Measurements from ENCODE around the gene WDCP.
"Not testable (repeated sequence)": the region's sequence is repeated elsewhere in the genome, so short reads cannot be mapped to it uniquely, and the experiment has no call there.

Gene WDCP

GRCh38 chr2:24017711-24018110 is 29.5 kb downstream of the WDCP start:
- Mint-ChIP-seq H3K27me3 (peaks cover 5% of the 10 kb centered on the region), H3K36me3 (peaks cover 1% of the 10 kb centered on the region), H3K27ac (no peak overlapping the region), H3K9me3 (no peaks in the 10 kb centered on the region), H3K4me3 (no peak overlapping the region), H3K4me1 (no peaks in the 10 kb centered on the region)

- Mint-ChIP-seq H3K4me3 (no peak overlapping the region), H3K4me1 (no peaks in the 10 kb centered on the region), H3K9me3 (no peaks in the 10 kb centered on the region), H3K36me3 (no peaks in the 10 kb centered on the region), H3K27ac (no peak overlapping the region), H3K27me3 (peaks cover 8% of the 10 kb centered on the region)
Observed at GRCh38 chr2:24016853-24017703, 30.1 kb downstream of the WDCP start.

- Mint-ChIP-seq H3K36me3 (no peaks in the 10 kb centered on the region), H3K4me1 (peaks cover 2% of the 10 kb centered on the region), H3K27ac (no peak overlapping the region), H3K9me3 (no peaks in the 10 kb centered on the region), H3K4me3 (no peak overlapping the region), H3K27me3 (peaks cover 15% of the 10 kb centered on the region)
Observed at GRCh38 chr2:24016376-24016761, 30.8 kb downstream of the WDCP start.

- H3K27me3 Mint-ChIP-seq: peaks cover 21% of the 10 kb centered on the region
- no peak overlapping the region for H3K4me3 Mint-ChIP-seq
- no peaks in the 10 kb centered on the region for H3K36me3 Mint-ChIP-seq
- no peaks in the 10 kb centered on the region for H3K9me3 Mint-ChIP-seq
- H3K27ac Mint-ChIP-seq: no peak overlapping the region
- peaks cover 4% of the 10 kb centered on the region for H3K4me1 Mint-ChIP-seq
Observed at GRCh38 chr2:24015562-24016375, 31.4 kb downstream of the WDCP start.

GRCh38 chr2:24014902-24015301 is 32.3 kb downstream of the WDCP start:
- H3K9me3 Mint-ChIP-seq, H3K27ac Mint-ChIP-seq, H3K36me3 Mint-ChIP-seq, H3K4me1 Mint-ChIP-seq, H3K4me3 Mint-ChIP-seq: not testable (repeated sequence)
- peaks cover 22% of the 10 kb centered on the region for H3K27me3 Mint-ChIP-seq

- H3K4me1 Mint-ChIP-seq: peaks cover 4% of the 10 kb centered on the region
- H3K27ac Mint-ChIP-seq: no peak overlapping the region
- no peaks in the 10 kb centered on the region for H3K36me3 Mint-ChIP-seq
- H3K9me3 Mint-ChIP-seq: no peaks in the 10 kb centered on the region
- H3K27me3 Mint-ChIP-seq: peaks cover 30% of the 10 kb centered on the region
- no peak overlapping the region for H3K4me3 Mint-ChIP-seq
Observed at GRCh38 chr2:24012521-24013188, 34.5 kb downstream of the WDCP start.

GRCh38 chr2:24011250-24012104 is 35.7 kb downstream of the WDCP start:
- Mint-ChIP-seq H3K9me3 (no peaks in the 10 kb centered on the region), H3K4me3 (no peak overlapping the region), H3K4me1 (peaks cover 4% of the 10 kb centered on the region), H3K27ac (peak overlapping the region; percentile 84), H3K27me3 (peaks cover 30% of the 10 kb centered on the region), H3K36me3 (no peaks in the 10 kb centered on the region)

- H3K4me3 Mint-ChIP-seq: no peak overlapping the region
- H3K27ac Mint-ChIP-seq: no peak overlapping the region
- no peaks in the 10 kb centered on the region for H3K36me3 Mint-ChIP-seq
- peaks cover 4% of the 10 kb centered on the region for H3K4me1 Mint-ChIP-seq
- H3K27me3 Mint-ChIP-seq: peaks cover 30% of the 10 kb centered on the region
- H3K9me3 Mint-ChIP-seq: no peaks in the 10 kb centered on the region
Observed at GRCh38 chr2:24010477-24011249, 36.5 kb downstream of the WDCP start.

- H3K4me3 Mint-ChIP-seq: no peak within 1 kb of the TSS
Observed at GRCh38 chr2:24009680-24010476, 37.3 kb downstream of the WDCP start, which contains the start of gene MFSD2B. TSS of gene MFSD2B (plus strand) at chr2:24010085. CDS start at chr2:24010097, 12 bp downstream.

GRCh38 chr2:24009367-24009679 is 37.9 kb downstream of the WDCP start:
- no peaks in the 10 kb centered on the region for H3K9me3 Mint-ChIP-seq
- peaks cover 28% of the 10 kb centered on the region for H3K27me3 Mint-ChIP-seq
- H3K4me1 Mint-ChIP-seq: peaks cover 4% of the 10 kb centered on the region
- no peak overlapping the region for H3K4me3 Mint-ChIP-seq
- no peaks in the 10 kb centered on the region for H3K36me3 Mint-ChIP-seq
- no peak overlapping the region for H3K27ac Mint-ChIP-seq

More at GRCh38 chr2:24009680-24010476, 37.3 kb downstream of the WDCP start, which contains the start of gene MFSD2B:
- Mint-ChIP-seq H3K27me3 (peaks cover 30% of the 10 kb centered on the region), H3K27ac (no peak within 1 kb of the TSS), H3K36me3 (no peaks in the 10 kb centered on the region), H3K9me3 (no peaks in the 10 kb centered on the region), H3K4me1 (peaks cover 4% of the 10 kb centered on the region)

GRCh38 chr2:24008672-24009366 is 38.4 kb downstream of the WDCP start:
- peaks cover 28% of the 10 kb centered on the region for H3K27me3 Mint-ChIP-seq
- no peak overlapping the region for H3K27ac Mint-ChIP-seq
- no peak overlapping the region for H3K4me3 Mint-ChIP-seq
- no peaks in the 10 kb centered on the region for H3K9me3 Mint-ChIP-seq
- H3K4me1 Mint-ChIP-seq: peaks cover 4% of the 10 kb centered on the region
- H3K36me3 Mint-ChIP-seq: no peaks in the 10 kb centered on the region

- Mint-ChIP-seq H3K27me3 (peaks cover 25% of the 10 kb centered on the region), H3K9me3 (no peaks in the 10 kb centered on the region), H3K4me3 (no peak overlapping the region), H3K4me1 (peaks cover 4% of the 10 kb centered on the region), H3K27ac (no peak overlapping the region), H3K36me3 (no peaks in the 10 kb centered on the region)
Observed at GRCh38 chr2:24007693-24008092, 39.5 kb downstream of the WDCP start.

GRCh38 chr2:23994567-23994966 is 52.6 kb downstream of the WDCP start:
- no peaks in the 10 kb centered on the region for H3K4me1 Mint-ChIP-seq
- no peaks in the 10 kb centered on the region for H3K27me3 Mint-ChIP-seq
- H3K9me3 Mint-ChIP-seq: no peaks in the 10 kb centered on the region
- H3K36me3 Mint-ChIP-seq: peaks cover 5% of the 10 kb centered on the region
- H3K4me3 Mint-ChIP-seq: no peak overlapping the region
- H3K27ac Mint-ChIP-seq: peak overlapping the region; percentile 30

All from activated naive CD4-positive, alpha-beta T cell treated with anti-CD3 and anti-CD28 coated beads, Interleukin-2, amount 50 U/mL, for 24 hours (primary cell).